Right cardiac atrium (tissue), 5 donors: Measurements from ENCODE around the gene ASAP3. TPM values are rescaled to one million over a fixed set of nuclear protein-coding genes. Genes with fewer than 3 reads are reported as not detected.
A peak's percentile ranks its signal among the peaks of the same experiment; 100 is the strongest.

Experiments
- ATAC-seq, 2 donors: fragments of 200-7000 bp; cut with Tn5 transposase; one replicate each; pipeline versions ENCODE4 v1.8.0 to v1.9.1; 2020; ENCODE audit warnings: moderate library complexity in 2 of 2, mild to moderate bottlenecking in 1 of 2
- DNase-seq, 3 donors: peaks; one replicate each; pipeline ENCODE4 v3.0.0-alpha.2; 2020
- H3K27ac ChIP-seq: one replicate; pipeline ENCODE4 v1.5.1; 2013; ENCODE audit warnings: mild to moderate bottlenecking, low read length, control low read depth, moderate library complexity
- H3K27me3 ChIP-seq: one replicate; pipeline ENCODE4 v1.6.1; 2013; ENCODE audit not compliant: control insufficient read depth, insufficient read depth
- H3K4me1 ChIP-seq: one replicate; pipeline ENCODE4 v1.6.1; 2013; ENCODE audit warnings: low read length; ENCODE audit not compliant: control insufficient read depth, insufficient read depth
- H3K4me3 ChIP-seq: one replicate; pipeline ENCODE4 v1.5.1; 2013; ENCODE audit warnings: low read length, control low read depth
- H3K9me3 ChIP-seq: one replicate; pipeline ENCODE4 v1.6.1; 2013; ENCODE audit warnings: low read length; ENCODE audit not compliant: control insufficient read depth
- WGBS: extraction: QIAGEN DNeasy Blood & Tissue Kit; methylation state at CpG from one replicate; pipeline ENCODE4 v1.1.7; 2013; 5-methylcytosine and 5-hydroxymethylcytosine counted together
- intact Hi-C, 4 donors: fragments of 100-400 bp; cut with DNase I; formaldehyde crosslinking; loops; one replicate each; pipeline versions ENCODE4 v1.11.0 to v1.14.0; 2022 to 2023
- polyA plus RNA-seq: library from polyadenylated mRNA; stranded (reverse); fragments of 200-250 nt; gene quantifications from one replicate; pipeline ENCODE4 v1.2.3, GENCODE V29; 2013
- total RNA-seq, 4 donors: library from RNA; stranded (reverse); fragmentation: NEBNext Ultra II Directional; extraction: Animal tissue kit (Norgen Biotek cat#: 25700); gene quantifications; one replicate each; pipeline ENCODE4 v1.2.1, GENCODE V29; 2021
- donor health status: healthy with polysubstance abuse.
- donor health status: DM: no; HTN: yes; CAD: no.
- donor health status: DM: no; HTN: no; CAD: no.
- donor health status: DM: no; HTN: yes; CAD: no; lungs with severe emphysema.
- donor health status: DM: yes; HTN: yes; CAD: no.

ASAP3 gene
- total and polyA plus RNA-seq, 5 donors = 31.4 to 45.2 (median 34.2) TPM

- ATAC-seq (no peak), DNase-seq (no peak)
- Histone ChIP-seq H3K4me1 (peaks cover 14% of the 10 kb centered on the region), H3K27ac (no peak overlapping the region), H3K4me3 (no peak overlapping the region), H3K9me3 (no peaks in the 10 kb centered on the region), H3K27me3 (no peaks in the 10 kb centered on the region)
- WGBS = 61% methylated on average over 6 of the region's 6 CpGs
- intact Hi-C loops = no loop called here
Measured at GRCh38 chr1:23475134-23475628, 8.8 kb downstream of the ASAP3 start.

GRCh38 chr1:23473037-23473800, 10.8 kb downstream of the ASAP3 start:
- no peak overlapping the region for H3K27ac ChIP-seq

DNA sequence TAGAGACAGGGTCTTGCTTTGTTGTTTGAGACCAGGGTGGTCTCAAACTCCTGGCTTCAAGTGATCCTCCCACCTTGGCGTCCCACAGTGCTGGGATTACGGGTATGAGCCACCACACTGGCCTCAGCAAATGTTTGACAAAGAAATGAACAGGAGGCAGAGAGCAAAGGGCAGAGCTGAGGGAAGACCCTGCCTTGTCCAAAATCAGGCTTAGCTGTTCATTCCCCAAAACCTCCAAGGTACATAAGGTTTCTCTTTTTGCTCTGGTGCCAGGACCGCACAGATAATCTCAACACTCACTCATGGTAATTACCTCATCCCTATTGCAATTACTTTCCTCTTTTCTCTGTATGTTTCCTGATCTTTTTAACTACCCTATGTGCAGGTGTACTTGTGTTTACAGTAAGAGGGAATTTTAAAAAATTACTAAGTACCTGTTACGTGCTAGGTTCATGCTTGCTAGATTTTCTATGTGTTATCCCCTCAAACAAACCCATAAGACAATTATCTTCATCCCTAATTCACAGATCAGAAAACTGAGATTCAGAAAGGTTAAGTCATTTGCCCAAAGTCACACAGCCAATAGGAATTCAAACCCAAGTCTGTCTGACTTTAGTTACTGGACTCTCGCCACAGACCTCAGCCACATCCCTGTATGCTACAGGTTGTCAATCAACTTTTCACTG, 11.5 kb downstream of the ASAP3 start:
- ATAC-seq (no peak), DNase-seq (no peak)
- intact Hi-C loops = no loop called here
- H3K4me1 ChIP-seq = peaks cover 20% of the 10 kb centered on the region
- H3K27me3 ChIP-seq = no peaks in the 10 kb centered on the region
- H3K27ac ChIP-seq = no peak overlapping the region
- no peaks in the 10 kb centered on the region for H3K9me3 ChIP-seq
- H3K4me3 ChIP-seq = no peak overlapping the region
- WGBS = 90% methylated on average over 5 of the region's 5 CpGs

More at GRCh38 chr1:23473037-23473800, 10.8 kb downstream of the ASAP3 start:
- Histone ChIP-seq H3K27me3 (no peaks in the 10 kb centered on the region), H3K4me3 (no peak overlapping the region), H3K4me1 (peaks cover 20% of the 10 kb centered on the region), H3K9me3 (no peaks in the 10 kb centered on the region)
- intact Hi-C loops = no loop called here
- no peak for ATAC-seq
- DNase-seq = no peak
- 83% methylated on average over 6 of the region's 6 CpGs for WGBS

GRCh38 chr1:23471473-23472075, 12.4 kb downstream of the ASAP3 start:
- Histone ChIP-seq H3K9me3 (no peaks in the 10 kb centered on the region), H3K4me1 (peaks cover 20% of the 10 kb centered on the region), H3K27ac (peak overlapping the region; percentile 73), H3K27me3 (no peaks in the 10 kb centered on the region), H3K4me3 (no peak overlapping the region)
- DNase-seq (no peak), ATAC-seq (no peak)
- WGBS = 74% methylated on average over 4 of the region's 4 CpGs
- intact Hi-C loops = no loop called here

- DNase-seq (peak; percentile 88 to 90 (median 89)), ATAC-seq (peak; percentile 80 to 86)
- H3K27ac ChIP-seq = peak overlapping the region; percentile 73
- no peaks in the 10 kb centered on the region for H3K27me3 ChIP-seq
- peaks cover 20% of the 10 kb centered on the region for H3K4me1 ChIP-seq
- 31% methylated on average over 12 of the region's 12 CpGs for WGBS
- H3K4me3 ChIP-seq = no peak overlapping the region
- intact Hi-C loops = no loop called here
- no peaks in the 10 kb centered on the region for H3K9me3 ChIP-seq
Measured at GRCh38 chr1:23470282-23471070, 13.5 kb downstream of the ASAP3 start.

DNA sequence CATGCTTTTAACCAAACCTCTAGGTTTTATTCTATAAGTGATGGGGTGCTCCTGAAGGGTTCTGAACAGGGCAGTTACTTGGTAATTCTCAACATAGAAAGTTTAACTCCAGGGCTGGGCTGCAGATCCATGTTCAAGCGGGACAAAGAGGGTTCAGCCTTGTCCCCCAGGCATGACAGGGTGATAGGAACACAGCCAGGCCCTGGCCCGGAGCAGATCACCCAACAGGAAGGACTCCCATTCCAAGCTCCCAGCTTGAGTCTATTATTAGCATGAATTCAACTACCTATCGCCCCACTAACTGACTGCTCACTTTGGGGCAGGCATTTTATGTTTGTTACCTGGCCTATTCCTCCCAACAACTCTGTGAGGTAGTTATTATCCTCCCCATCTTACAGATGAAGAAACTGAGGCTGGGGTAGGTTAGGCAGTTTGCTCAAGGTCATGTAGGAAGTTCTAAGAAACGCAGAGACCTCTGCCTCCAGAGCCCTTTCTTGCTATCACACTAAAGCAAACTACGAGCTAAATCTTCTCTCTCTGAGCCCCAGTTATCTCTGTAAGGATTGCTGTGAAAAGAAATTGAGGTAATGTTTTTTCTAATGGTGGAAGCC, 14.5 kb downstream of the ASAP3 start:
- 29% methylated on average over 5 of the region's 5 CpGs for WGBS
- intact Hi-C loops = no loop called here
- Histone ChIP-seq H3K27ac (peak overlapping the region; percentile 63), H3K9me3 (no peaks in the 10 kb centered on the region), H3K27me3 (no peaks in the 10 kb centered on the region), H3K4me1 (peaks cover 20% of the 10 kb centered on the region), H3K4me3 (no peak overlapping the region)
- peak in 1 of 2 donors; percentile 39 for ATAC-seq
- DNase-seq = no peak

GRCh38 chr1:23466423-23466989, 17.5 kb downstream of the ASAP3 start:
- Histone ChIP-seq H3K27me3 (no peaks in the 10 kb centered on the region), H3K27ac (no peak overlapping the region), H3K4me3 (no peak overlapping the region), H3K9me3 (no peaks in the 10 kb centered on the region), H3K4me1 (peaks cover 20% of the 10 kb centered on the region)
- 98% methylated on average over 3 of the region's 3 CpGs for WGBS
- DNase-seq (no peak), ATAC-seq (no peak)
- intact Hi-C loops = no loop called here

GRCh38 chr1:23463286-23463685, 20.7 kb downstream of the ASAP3 start:
- ATAC-seq (no peak), DNase-seq (no peak)
- no peak overlapping the region for H3K4me3 ChIP-seq
- H3K27ac ChIP-seq = no peak overlapping the region
- no peaks in the 10 kb centered on the region for H3K27me3 ChIP-seq
- 89% methylated on average over 3 of the region's 3 CpGs for whole genome bisulfite sequencing
- H3K4me1 ChIP-seq = no peaks in the 10 kb centered on the region
- H3K9me3 ChIP-seq = no peaks in the 10 kb centered on the region
- intact Hi-C loops = no loop called here

GRCh38 chr1:23462766-23463165, 21.2 kb downstream of the ASAP3 start:
- Histone ChIP-seq H3K9me3 (no peaks in the 10 kb centered on the region), H3K4me1 (no peaks in the 10 kb centered on the region), H3K4me3 (no peak overlapping the region), H3K27me3 (no peaks in the 10 kb centered on the region), H3K27ac (no peak overlapping the region)
- intact Hi-C loops = no loop called here
- ATAC-seq (no peak), DNase-seq (no peak)
- 98% methylated on average over 2 of the region's 2 CpGs for WGBS

- ATAC-seq = no peak
- H3K27ac ChIP-seq = no peak overlapping the region
Measured at GRCh38 chr1:23461050-23461449, 22.9 kb downstream of the ASAP3 start.

More at GRCh38 chr1:23461050-23461449, 22.9 kb downstream of the ASAP3 start:
- H3K9me3 ChIP-seq = no peaks in the 10 kb centered on the region
- H3K27me3 ChIP-seq = no peaks in the 10 kb centered on the region
- H3K4me3 ChIP-seq = no peak overlapping the region
- DNase-seq = no peak
- H3K4me1 ChIP-seq = no peaks in the 10 kb centered on the region
- intact Hi-C loops = no loop called here
- WGBS = 83% methylated on average over 3 of the region's 3 CpGs
